ENCODE data around the gene NRCAM. TPM values are rescaled to one million over a fixed set of nuclear protein-coding genes. Genes with fewer than 3 reads are reported as not detected.

The NRCAM gene
- total and polyA plus RNA-seq, 2 of the 13 experiments (the other 11 are each of a cell fraction or from before 2014, with no cell fraction given), result 0.31 to 0.33 TPM

- no peaks in the 10 kb centered on the region for H4K20me1 ChIP-seq (ENCODE audit: insufficient read depth, low read length)
- CTCF ChIA-PET (ENCODE audit: low intra/inter-chr PET ratio, low total read pairs), result no interaction called here
- WGBS (ENCODE audit: low lambda C conversion rate), result 0% methylated on average over 2 of the region's 2 CpGs
- no TSS peak for BruUV-seq (replicated peaks)
- no peaks in the 10 kb centered on the region for H3K4me1 ChIP-seq (ENCODE audit: insufficient read depth, low read length)
- H3K4me2 ChIP-seq (ENCODE audit: low read depth, low read length), result no peak overlapping the region
- H3K9ac ChIP-seq (ENCODE audit: insufficient read depth, low read depth, low read length), result no peak overlapping the region
- H2AFZ ChIP-seq (ENCODE audit: low read length), result no peak overlapping the region
- POLR2A ChIA-PET, result no interaction called here
- DNase-seq (ENCODE audit: low spot score) (no peak), ATAC-seq (no peak), FAIRE-seq (no peak)
- no peak overlapping the region for H3K27ac ChIP-seq (ENCODE audit: extremely low read length, insufficient read depth, low read length)
- no peaks in the 10 kb centered on the region for H3K36me3 ChIP-seq (replicated peaks in 1 of 2; ENCODE audit: control insufficient read depth in 1 of 2, insufficient read depth in 2 of 2, low read length in 2 of 2)
- H3K27me3 ChIP-seq (ENCODE audit: control insufficient read depth in 1 of 2, insufficient read depth in 2 of 2, low read length in 2 of 2), result no peaks in the 10 kb centered on the region
- intact Hi-C loops (cut with micrococcal nuclease; ENCODE audit: unreplicated experiment) (no loop called here), in situ Hi-C loops (cut with HindIII; ENCODE audit: extremely low pct_ligation_motif_present, low pct_unique_long_range_greater_than_20kb) (no loop called here)
- no peaks in the 10 kb centered on the region for H3K79me2 ChIP-seq (ENCODE audit: insufficient read depth, low read length)
- no peak for TF ChIP-seq SRSF9 (IDR thresholded peaks at IDR 0.05; ENCODE audit: borderline replicate concordance, insufficient read depth, low read depth, low read length, poor library complexity, severe bottlenecking)
- TF ChIP-seq CBX5 (CRISPR knock-in tag; IDR thresholded peaks at IDR 0.05; ENCODE audit: borderline replicate concordance), result no peak
- TF ChIP-seq ZNF446 (CRISPR knock-in tag; IDR thresholded peaks at IDR 0.05), result no peak
- no peak for TF ChIP-seq ZNF501 (CRISPR knock-in tag; IDR thresholded peaks at IDR 0.05)
- no peak for TF ChIP-seq HNF4A (CRISPR knock-in tag; IDR thresholded peaks at IDR 0.05)
- no peak for TF ChIP-seq SIX1 (CRISPR knock-in tag; IDR thresholded peaks at IDR 0.05; ENCODE audit: borderline replicate concordance)
- no peak for TF ChIP-seq GABPB1 (CRISPR knock-in tag; IDR thresholded peaks at IDR 0.05)
- TF ChIP-seq TERF1 (CRISPR knock-in tag; IDR thresholded peaks at IDR 0.05), result no peak
- no peak for TF ChIP-seq CHCHD3 (CRISPR knock-in tag; IDR thresholded peaks at IDR 0.05)
- no peak for TF ChIP-seq ZNF563 (CRISPR knock-in tag; IDR thresholded peaks at IDR 0.05)
- TF ChIP-seq SP140L (CRISPR knock-in tag; IDR thresholded peaks at IDR 0.05; ENCODE audit: borderline replicate concordance), result no peak
- no peak for TF ChIP-seq ZNF235 (CRISPR knock-in tag; IDR thresholded peaks at IDR 0.05; ENCODE audit: borderline replicate concordance)
- no peak for TF ChIP-seq ZNF784 (CRISPR knock-in tag; IDR thresholded peaks at IDR 0.05; ENCODE audit: borderline replicate concordance)
- H3K4me3 ChIP-seq (replicated peaks in 1 of 3; ENCODE audit: insufficient read depth in 1 of 3, low read depth in 2 of 3, low read length in 3 of 3), result no peak overlapping the region
- no peaks in the 10 kb centered on the region for H3K9me3 ChIP-seq (ENCODE audit: low read length)
These were observed 22.2 kb downstream of the NRCAM start for GRCh38 chr7:108434010-108434409.

All from HepG2 (cell line).